ENCODE results near the gene BOK.
A peak's percentile ranks its signal among the peaks of the same experiment; 100 is the strongest.
"Not testable (repeated sequence)": the region's sequence is repeated elsewhere in the genome, so short reads cannot be mapped to it uniquely, and the experiment has no call there.

BOK gene

GRCh38 chr2:241554610-241555322 lies 3.8 kb upstream of the BOK start:
- DNase-seq = no peak

- DNase-seq = no peak
Measured at GRCh38 chr2:241555711-241556110, 2.8 kb upstream of the BOK start.

GRCh38 chr2:241556746-241557145 lies 1.8 kb upstream of the BOK start:
- DNase-seq = no peak

- DNase-seq = peak; percentile 82
Measured at GRCh38 chr2:241559323-241560161, 997 bp downstream of the BOK start.

- no peak for DNase-seq
Measured at GRCh38 chr2:241560162-241560882, 1.8 kb downstream of the BOK start.

- DNase-seq = no peak
Measured at GRCh38 chr2:241560883-241561474, 2.4 kb downstream of the BOK start.

- DNase-seq = no peak
Measured at GRCh38 chr2:241561832-241562231, 3.3 kb downstream of the BOK start.

- no peak for DNase-seq
Measured at GRCh38 chr2:241562269-241562891, 3.8 kb downstream of the BOK start.

GRCh38 chr2:241563031-241563507 lies 4.5 kb downstream of the BOK start:
- DNase-seq = no peak

GRCh38 chr2:241563571-241563980 lies 5.0 kb downstream of the BOK start:
- DNase-seq = no peak

GRCh38 chr2:241563981-241564595 lies 5.5 kb downstream of the BOK start:
- DNase-seq = peak; percentile 60

GRCh38 chr2:241564596-241565410 lies 6.3 kb downstream of the BOK start:
- peak; percentile 69 for DNase-seq

- DNase-seq = no peak
Measured at GRCh38 chr2:241565411-241565810, 6.9 kb downstream of the BOK start.

- DNase-seq = not testable (repeated sequence)
Measured at GRCh38 chr2:241566021-241566420, 7.5 kb downstream of the BOK start.

GRCh38 chr2:241566468-241566867 lies 7.9 kb downstream of the BOK start:
- DNase-seq = no peak

GRCh38 chr2:241567266-241567665 lies 8.7 kb downstream of the BOK start:
- DNase-seq = not testable (repeated sequence)

- DNase-seq = no peak
Measured at GRCh38 chr2:241567776-241568175, 9.2 kb downstream of the BOK start.

- DNase-seq = no peak
Measured at GRCh38 chr2:241568726-241569125, 10.2 kb downstream of the BOK start.

- no peak for DNase-seq
Measured at GRCh38 chr2:241569831-241570281, 11.3 kb downstream of the BOK start.

- no peak for DNase-seq
Measured at GRCh38 chr2:241570961-241571581, 12.5 kb downstream of the BOK start.
